ENCODE data around the gene GREB1. TPM values are rescaled to one million over a fixed set of nuclear protein-coding genes. Genes with fewer than 3 reads are reported as not detected.

The GREB1 gene
- total and polyA plus RNA-seq, 12 donors = 2.2 to 26.2 (median 3.7) TPM

- Histone ChIP-seq H3K27me3 (no peaks in the 10 kb centered on the region), H3K4me3 (no peak overlapping the region), H3K9me3 (replicated peaks in 1 of 3) (no peaks in the 10 kb centered on the region), H3K36me3 (replicated peaks in 1 of 2) (no peaks in the 10 kb centered on the region), H3K27ac (no peak overlapping the region), H3K4me1 (replicated peaks in 1 of 2) (no peaks in the 10 kb centered on the region)
- intact Hi-C loops (cut with DNase I) = no loop called here
- DNase-seq = no peak
- 79 to 87% (median 80%) methylated on average over 5 of the region's 5 CpGs for WGBS, 4 donors
- TF ChIP-seq POLR2A (IDR thresholded peaks at IDR 0.05) = no peak
These were observed 21.4 kb upstream of the GREB1 start for GRCh38 chr2:11512431-11512830.

DNA sequence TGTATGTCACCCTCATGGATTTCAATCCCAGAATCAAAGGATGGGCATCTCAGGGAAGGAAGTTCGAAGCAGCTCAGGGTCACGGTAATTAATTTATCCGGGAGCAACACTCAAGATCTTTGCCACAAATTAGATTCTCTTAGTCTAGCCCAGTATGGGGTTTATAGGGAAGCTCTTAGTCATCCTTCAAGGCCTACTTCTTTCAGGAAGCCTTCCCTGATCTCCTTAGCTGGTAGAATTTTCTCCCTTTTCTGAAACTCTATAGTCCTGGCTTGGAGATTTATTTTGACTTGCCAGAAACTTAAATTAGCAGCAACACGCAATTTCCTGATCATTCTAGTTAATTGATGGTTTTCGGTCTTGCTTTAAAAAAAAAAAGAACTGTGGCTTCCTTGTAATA is 20.5 kb upstream of the GREB1 start:
- no peak for DNase-seq
- Histone ChIP-seq H3K36me3 (replicated peaks in 1 of 2) (no peaks in the 10 kb centered on the region), H3K27me3 (no peaks in the 10 kb centered on the region), H3K9me3 (replicated peaks in 1 of 3) (no peaks in the 10 kb centered on the region), H3K4me3 (no peak overlapping the region), H3K4me1 (replicated peaks in 1 of 2) (no peaks in the 10 kb centered on the region), H3K27ac (no peak overlapping the region)
- intact Hi-C loops (cut with DNase I) = no loop called here
- WGBS, 4 donors = 83 to 86% (median 85%) methylated on average over 5 of the region's 5 CpGs
- TF ChIP-seq, protein P1, sequence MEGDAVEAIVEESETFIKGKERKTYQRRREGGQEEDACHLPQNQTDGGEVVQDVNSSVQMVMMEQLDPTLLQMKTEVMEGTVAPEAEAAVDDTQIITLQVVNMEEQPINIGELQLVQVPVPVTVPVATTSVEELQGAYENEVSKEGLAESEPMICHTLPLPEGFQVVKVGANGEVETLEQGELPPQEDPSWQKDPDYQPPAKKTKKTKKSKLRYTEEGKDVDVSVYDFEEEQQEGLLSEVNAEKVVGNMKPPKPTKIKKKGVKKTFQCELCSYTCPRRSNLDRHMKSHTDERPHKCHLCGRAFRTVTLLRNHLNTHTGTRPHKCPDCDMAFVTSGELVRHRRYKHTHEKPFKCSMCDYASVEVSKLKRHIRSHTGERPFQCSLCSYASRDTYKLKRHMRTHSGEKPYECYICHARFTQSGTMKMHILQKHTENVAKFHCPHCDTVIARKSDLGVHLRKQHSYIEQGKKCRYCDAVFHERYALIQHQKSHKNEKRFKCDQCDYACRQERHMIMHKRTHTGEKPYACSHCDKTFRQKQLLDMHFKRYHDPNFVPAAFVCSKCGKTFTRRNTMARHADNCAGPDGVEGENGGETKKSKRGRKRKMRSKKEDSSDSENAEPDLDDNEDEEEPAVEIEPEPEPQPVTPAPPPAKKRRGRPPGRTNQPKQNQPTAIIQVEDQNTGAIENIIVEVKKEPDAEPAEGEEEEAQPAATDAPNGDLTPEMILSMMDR (IDR thresholded peaks at IDR 0.05) = no peak

DNA sequence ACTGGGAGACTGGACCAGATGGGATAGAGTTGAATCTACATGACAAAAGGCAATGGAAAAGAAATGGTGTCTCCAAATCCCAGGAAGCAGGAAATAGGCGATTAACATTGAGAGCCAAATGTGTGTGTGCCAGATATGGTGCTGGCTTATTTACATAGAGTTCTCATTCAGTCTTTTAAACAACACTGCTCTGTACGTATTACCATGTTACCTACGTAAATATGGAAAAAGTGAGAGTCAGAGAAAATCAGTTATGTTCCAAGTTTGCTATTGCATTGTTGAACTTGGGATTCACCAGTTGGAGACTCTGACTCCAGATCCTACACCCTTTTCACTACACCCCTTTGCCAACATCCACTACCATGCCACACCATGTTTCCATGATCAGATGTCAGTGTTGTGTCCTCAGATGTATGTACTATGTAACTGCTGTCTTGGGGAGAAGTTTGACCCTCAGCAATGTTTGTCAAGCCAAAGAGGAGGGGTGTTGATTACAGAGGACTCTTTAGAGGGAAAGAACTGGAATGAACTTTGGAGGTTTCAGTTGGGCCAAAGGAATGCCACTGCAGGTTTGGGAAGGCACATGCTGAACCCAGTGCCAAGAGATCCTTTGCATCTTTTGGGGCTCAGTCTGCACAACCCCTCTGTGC is 19.6 kb upstream of the GREB1 start:
- WGBS, 4 donors = 92 to 96% (median 94%) methylated on average over 3 of the region's 3 CpGs
- no peak for TF ChIP-seq POLR2A (IDR thresholded peaks at IDR 0.05)
- TF ChIP-seq, protein P1 (IDR thresholded peaks at IDR 0.05) = no peak
- intact Hi-C loops (cut with DNase I) = no loop called here
- Histone ChIP-seq H3K27ac (no peak overlapping the region), H3K4me1 (replicated peaks in 1 of 2) (no peaks in the 10 kb centered on the region), H3K9me3 (replicated peaks in 1 of 3) (no peaks in the 10 kb centered on the region), H3K4me3 (no peak overlapping the region), H3K27me3 (no peaks in the 10 kb centered on the region), H3K36me3 (replicated peaks in 1 of 2) (no peaks in the 10 kb centered on the region)
- DNase-seq = no peak

GRCh38 chr2:11514904-11515303 is 18.9 kb upstream of the GREB1 start:
- intact Hi-C loops (cut with DNase I) = no loop called here
- H3K4me1 ChIP-seq (replicated peaks in 1 of 2) = no peaks in the 10 kb centered on the region
- no peak overlapping the region for H3K4me3 ChIP-seq
- no peaks in the 10 kb centered on the region for H3K27me3 ChIP-seq
- no peak overlapping the region for H3K27ac ChIP-seq
- H3K9me3 ChIP-seq (replicated peaks in 1 of 3) = no peaks in the 10 kb centered on the region
- no peak for DNase-seq
- WGBS, 4 donors = 78 to 95% (median 84%) methylated on average over 6 of the region's 6 CpGs
- no peaks in the 10 kb centered on the region for H3K36me3 ChIP-seq (replicated peaks in 1 of 2)
- TF ChIP-seq, protein P1 (IDR thresholded peaks at IDR 0.05) = no peak
- TF ChIP-seq POLR2A (IDR thresholded peaks at IDR 0.05) = no peak

GRCh38 chr2:11515490-11515981 is 18.3 kb upstream of the GREB1 start:
- H3K27ac ChIP-seq = no peak overlapping the region
- H3K36me3 ChIP-seq (replicated peaks in 1 of 2) = no peaks in the 10 kb centered on the region
- H3K27me3 ChIP-seq = no peaks in the 10 kb centered on the region
- H3K4me1 ChIP-seq (replicated peaks in 1 of 2) = no peaks in the 10 kb centered on the region
- no peak for DNase-seq
- H3K9me3 ChIP-seq (replicated peaks in 1 of 3) = no peaks in the 10 kb centered on the region
- intact Hi-C loops (cut with DNase I) = no loop called here
- no peak overlapping the region for H3K4me3 ChIP-seq
- 73 to 77% (median 75%) methylated on average over 6 of the region's 6 CpGs for WGBS, 4 donors
- TF ChIP-seq, protein P1 (IDR thresholded peaks at IDR 0.05) = no peak
- no peak for TF ChIP-seq POLR2A (IDR thresholded peaks at IDR 0.05)
